ENCODE results near the gene TOP2A.

Gene TOP2A

DNA sequence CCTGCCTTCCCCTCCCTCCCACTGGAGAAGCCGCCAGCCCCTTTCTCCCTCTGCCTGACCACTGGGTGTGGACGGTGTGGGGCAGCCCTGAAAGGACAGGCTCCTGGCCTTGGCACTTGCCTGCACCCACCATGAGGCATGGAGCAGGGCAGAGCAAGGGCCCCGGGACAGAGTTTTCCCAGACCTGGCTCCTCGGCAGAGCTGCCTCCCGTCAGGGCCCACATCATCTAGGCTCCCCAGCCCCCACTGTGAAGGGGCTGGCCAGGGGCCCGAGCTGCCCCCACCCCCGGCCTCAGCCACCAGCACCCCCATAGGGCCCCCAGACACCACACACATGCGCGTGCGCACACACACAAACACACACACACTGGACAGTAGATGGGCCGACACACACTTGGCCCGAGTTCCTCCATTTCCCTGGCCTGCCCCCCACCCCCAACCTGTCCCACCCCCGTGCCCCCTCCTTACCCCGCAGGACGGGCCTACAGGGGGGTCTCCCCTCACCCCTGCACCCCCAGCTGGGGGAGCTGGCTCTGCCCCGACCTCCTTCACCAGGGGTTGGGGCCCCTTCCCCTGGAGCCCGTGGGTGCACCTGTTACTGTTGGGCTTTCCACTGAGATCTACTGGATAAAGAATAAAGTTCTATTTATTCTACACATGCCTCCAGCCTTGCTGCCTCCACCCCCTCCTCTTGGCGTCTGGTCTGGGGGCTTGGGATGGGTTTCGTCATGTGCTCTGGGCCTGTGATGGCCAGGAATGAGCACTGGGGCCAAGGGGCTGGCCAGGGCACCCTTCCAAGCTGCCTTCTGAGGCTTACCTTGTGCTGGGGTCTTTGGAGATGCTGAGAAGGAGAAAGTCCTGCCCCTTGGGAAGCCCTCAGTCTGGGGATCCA is 60.5 kb downstream of the TOP2A start:
- ChIA-PET POLR2A (interaction anchor here (0.9 kb wide), 1 partner anchor 69 kb away, joined by 3 read pairs; no protein-coding TSS in a partner anchor), CTCF (interaction anchor here (0.5 to 6.6 kb wide), 5 partner anchors 50 to 177 kb away, joined by 3 to 36 read pairs (median 3); no protein-coding TSS in a partner anchor)
- TF ChIP-seq CTBP1 (IDR thresholded peaks at IDR 0.05; ENCODE audit: borderline replicate concordance) = no peak
- TF ChIP-seq ZNF384 (IDR thresholded peaks at IDR 0.05) = no peak
- no peak for TF ChIP-seq LEF1 (IDR thresholded peaks at IDR 0.05; ENCODE audit: borderline replicate concordance)
- no peak for TF ChIP-seq HDGF (IDR thresholded peaks at IDR 0.05; ENCODE audit: borderline replicate concordance)
- no peak for TF ChIP-seq FOXM1 (IDR thresholded peaks at IDR 0.05; ENCODE audit: borderline replicate concordance)
- TF ChIP-seq TARDBP (IDR thresholded peaks at IDR 0.05) = no peak
- TF ChIP-seq, protein P1, sequence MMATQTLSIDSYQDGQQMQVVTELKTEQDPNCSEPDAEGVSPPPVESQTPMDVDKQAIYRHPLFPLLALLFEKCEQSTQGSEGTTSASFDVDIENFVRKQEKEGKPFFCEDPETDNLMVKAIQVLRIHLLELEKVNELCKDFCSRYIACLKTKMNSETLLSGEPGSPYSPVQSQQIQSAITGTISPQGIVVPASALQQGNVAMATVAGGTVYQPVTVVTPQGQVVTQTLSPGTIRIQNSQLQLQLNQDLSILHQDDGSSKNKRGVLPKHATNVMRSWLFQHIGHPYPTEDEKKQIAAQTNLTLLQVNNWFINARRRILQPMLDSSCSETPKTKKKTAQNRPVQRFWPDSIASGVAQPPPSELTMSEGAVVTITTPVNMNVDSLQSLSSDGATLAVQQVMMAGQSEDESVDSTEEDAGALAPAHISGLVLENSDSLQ (IDR thresholded peaks at IDR 0.05) = no peak
- TF ChIP-seq ELF4 (IDR thresholded peaks at IDR 0.05) = no peak
- TF ChIP-seq L3MBTL2 (conservative IDR thresholded peaks at IDR 0.05) = no peak
- TF ChIP-seq SP1 (IDR thresholded peaks at IDR 0.05) = no peak
- no peak for TF ChIP-seq BHLHE40 (IDR thresholded peaks at IDR 0.05; ENCODE audit: borderline replicate concordance)
- TF ChIP-seq NFRKB (IDR thresholded peaks at IDR 0.05) = no peak
- no peak for TF ChIP-seq FOXK2 (IDR thresholded peaks at IDR 0.05)
- no peak for TF ChIP-seq SUZ12 (IDR thresholded peaks at IDR 0.05)
- no peak for TF ChIP-seq FOXA1 (IDR thresholded peaks at IDR 0.05)
- no peak for TF ChIP-seq ARNT (IDR thresholded peaks at IDR 0.05)
- DNase-seq (ENCODE audit: extremely low spot score) = no peak

DNA sequence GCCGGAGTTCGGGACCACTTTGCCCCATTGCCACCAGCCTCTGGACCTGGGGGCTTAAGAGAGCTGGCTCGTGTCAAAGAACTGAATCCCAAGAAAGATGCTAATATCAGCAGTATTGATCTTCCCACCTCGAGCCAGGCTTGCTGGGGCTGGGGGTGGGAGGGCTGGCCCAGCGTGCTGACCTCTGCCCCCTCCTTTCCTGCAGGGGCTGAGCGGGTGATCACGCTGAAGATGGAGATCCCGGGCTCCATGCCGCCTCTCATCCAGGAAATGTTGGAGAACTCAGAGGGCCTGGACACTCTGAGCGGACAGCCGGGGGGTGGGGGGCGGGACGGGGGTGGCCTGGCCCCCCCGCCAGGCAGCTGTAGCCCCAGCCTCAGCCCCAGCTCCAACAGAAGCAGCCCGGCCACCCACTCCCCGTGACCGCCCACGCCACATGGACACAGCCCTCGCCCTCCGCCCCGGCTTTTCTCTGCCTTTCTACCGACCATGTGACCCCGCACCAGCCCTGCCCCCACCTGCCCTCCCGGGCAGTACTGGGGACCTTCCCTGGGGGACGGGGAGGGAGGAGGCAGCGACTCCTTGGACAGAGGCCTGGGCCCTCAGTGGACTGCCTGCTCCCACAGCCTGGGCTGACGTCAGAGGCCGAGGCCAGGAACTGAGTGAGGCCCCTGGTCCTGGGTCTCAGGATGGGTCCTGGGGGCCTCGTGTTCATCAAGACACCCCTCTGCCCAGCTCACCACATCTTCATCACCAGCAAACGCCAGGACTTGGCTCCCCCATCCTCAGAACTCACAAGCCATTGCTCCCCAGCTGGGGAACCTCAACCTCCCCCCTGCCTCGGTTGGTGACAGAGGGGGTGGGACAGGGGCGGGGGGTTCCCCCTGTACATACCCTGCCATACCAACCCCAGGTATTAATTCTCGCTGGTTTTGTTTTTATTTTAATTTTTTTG is 61.6 kb downstream of the TOP2A start:
- no peak for DNase-seq (ENCODE audit: extremely low spot score)
- POLR2A ChIA-PET = interaction anchor here (1.6 kb wide), 1 partner anchor 51 kb away, joined by 8 read pairs; no protein-coding TSS in a partner anchor
- CTCF ChIA-PET = interaction anchor here (0.5 to 6.6 kb wide), 5 partner anchors 48 to 178 kb away, joined by 3 to 36 read pairs (median 9); partner anchors contain the start of gene RARA
- TF ChIP-seq NFRKB (IDR thresholded peaks at IDR 0.05) = no peak
- TF ChIP-seq L3MBTL2 (conservative IDR thresholded peaks at IDR 0.05) = no peak
- TF ChIP-seq CTBP1 (IDR thresholded peaks at IDR 0.05; ENCODE audit: borderline replicate concordance) = no peak

DNA sequence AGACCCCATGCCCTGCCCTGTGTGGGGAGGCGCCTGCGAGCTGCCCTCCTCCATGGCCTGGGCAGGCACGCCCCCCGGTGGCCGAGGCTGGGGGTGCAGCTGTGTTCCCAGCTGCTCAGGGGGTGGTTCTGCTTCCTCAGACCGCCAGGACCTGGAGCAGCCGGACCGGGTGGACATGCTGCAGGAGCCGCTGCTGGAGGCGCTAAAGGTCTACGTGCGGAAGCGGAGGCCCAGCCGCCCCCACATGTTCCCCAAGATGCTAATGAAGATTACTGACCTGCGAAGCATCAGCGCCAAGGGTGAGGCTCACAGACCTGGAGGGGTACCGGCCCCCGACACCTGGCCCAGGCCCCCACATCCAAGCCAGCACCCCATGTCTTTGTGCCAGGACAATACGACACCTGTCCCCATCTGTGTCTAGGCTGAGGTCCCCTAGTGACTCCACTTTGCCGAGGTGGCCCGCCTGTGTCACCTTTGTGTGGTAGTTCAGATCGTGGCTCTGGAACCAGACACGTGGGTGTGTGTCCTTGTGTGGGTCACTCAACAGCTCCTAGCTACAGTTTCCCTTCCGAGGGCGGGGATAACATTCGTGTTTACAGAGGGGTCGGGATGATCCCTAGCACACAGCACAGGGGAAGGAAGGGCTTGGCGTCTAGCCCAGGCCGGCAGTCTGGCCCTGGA is 62.4 kb downstream of the TOP2A start:
- POLR2A ChIA-PET = interaction anchor here (0.5 to 1.6 kb wide), 5 partner anchors 9 to 55 kb away, joined by 3 to 8 read pairs (median 4); no protein-coding TSS in a partner anchor
- CTCF ChIA-PET = interaction anchor here (0.5 to 2.3 kb wide), 16 partner anchors 10 to 204 kb away, joined by 3 to 31 read pairs (median 4); partner anchors contain the start of gene RARA
- TF ChIP-seq, protein P1 (IDR thresholded peaks at IDR 0.05) = no peak
- no peak for TF ChIP-seq CTBP1 (IDR thresholded peaks at IDR 0.05; ENCODE audit: borderline replicate concordance)
- TF ChIP-seq ARNT (IDR thresholded peaks at IDR 0.05) = no peak
- no peak for TF ChIP-seq FOXM1 (IDR thresholded peaks at IDR 0.05; ENCODE audit: borderline replicate concordance)
- TF ChIP-seq FOXA1 (IDR thresholded peaks at IDR 0.05) = no peak
- TF ChIP-seq SP1 (IDR thresholded peaks at IDR 0.05) = no peak
- no peak for TF ChIP-seq TARDBP (IDR thresholded peaks at IDR 0.05)
- DNase-seq (ENCODE audit: extremely low spot score) = peak; percentile 72

DNA sequence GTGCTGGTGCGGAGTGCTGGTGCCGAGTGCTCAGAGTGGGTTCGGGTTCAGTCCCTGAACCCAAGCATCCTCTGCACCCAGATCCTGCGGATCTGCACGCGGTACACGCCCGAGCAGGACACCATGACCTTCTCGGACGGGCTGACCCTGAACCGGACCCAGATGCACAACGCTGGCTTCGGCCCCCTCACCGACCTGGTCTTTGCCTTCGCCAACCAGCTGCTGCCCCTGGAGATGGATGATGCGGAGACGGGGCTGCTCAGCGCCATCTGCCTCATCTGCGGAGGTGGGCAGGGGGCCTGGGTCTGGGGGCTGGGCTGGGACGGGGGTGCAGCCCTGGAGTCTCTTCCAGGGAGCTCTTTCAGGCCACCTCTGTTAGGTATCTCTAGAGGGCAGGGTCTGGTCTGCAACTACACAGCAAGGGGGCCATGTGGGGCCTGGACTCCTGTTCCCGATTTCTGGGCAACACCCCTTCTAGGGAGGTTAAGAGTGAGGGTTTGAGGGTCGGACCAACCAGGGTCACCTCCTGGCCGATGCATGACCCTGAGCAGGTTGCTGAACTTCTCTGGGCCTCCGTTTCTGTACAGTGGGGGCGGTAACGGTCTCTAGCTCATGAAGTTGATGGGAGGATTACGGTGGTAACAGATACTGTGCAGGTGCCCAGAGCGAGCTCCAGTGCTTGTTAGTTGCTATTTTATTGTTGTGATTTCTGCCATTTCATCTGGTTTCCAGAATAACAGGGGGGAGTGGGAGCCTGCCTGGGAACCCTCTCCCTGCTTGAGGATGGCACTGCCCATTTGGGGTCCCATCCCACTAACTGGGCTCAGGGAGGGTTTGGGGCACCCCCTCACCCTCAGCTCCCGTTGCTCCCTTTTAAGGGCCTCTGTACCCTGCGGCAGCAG is 63.2 kb downstream of the TOP2A start:
- DNase-seq (ENCODE audit: extremely low spot score) = no peak
- CTCF ChIA-PET = interaction anchor here (0.5 to 2.3 kb wide), 18 partner anchors 9 to 205 kb away, joined by 3 to 31 read pairs (median 3); partner anchors contain the start of gene RARA
- POLR2A ChIA-PET = interaction anchor here (1.1 to 1.6 kb wide), 4 partner anchors 50 to 55 kb away, joined by 3 to 8 read pairs (median 4); no protein-coding TSS in a partner anchor
- TF ChIP-seq FOXM1 (IDR thresholded peaks at IDR 0.05; ENCODE audit: borderline replicate concordance) (no peak), TARDBP (IDR thresholded peaks at IDR 0.05) (no peak), ZNF384 (IDR thresholded peaks at IDR 0.05) (no peak), FOXK2 (IDR thresholded peaks at IDR 0.05) (no peak), ELF4 (IDR thresholded peaks at IDR 0.05) (no peak), SP1 (IDR thresholded peaks at IDR 0.05) (no peak)
- TF ChIP-seq, protein P1 (IDR thresholded peaks at IDR 0.05) = no peak

All from HEK293T (cell line).